IMR-90 (cell line): ENCODE data around the gene ENDOG. TPM values are rescaled to one million over a fixed set of nuclear protein-coding genes. Genes with fewer than 3 reads are reported as not detected.
"Not testable (repeated sequence)": the region's sequence is repeated elsewhere in the genome, so short reads cannot be mapped to it uniquely, and the experiment has no call there.

Experiments
- ATAC-seq: fragments of 200-7000 bp; cut with Tn5 transposase; 2 replicates; pipeline ENCODE4 v1.9.1; 2020; ENCODE audit warnings: low read depth, mild to moderate bottlenecking, moderate library complexity
- BruUV-seq: library from RNA; stranded (reverse); fragments of 400-500 nt; replicated peaks from 2 replicates; lab custom pipeline; 2021; lab: Mats Ljungman, UMichigan
- CTCF ChIA-PET: fragments of 300-600 bp; formaldehyde crosslinking; extraction: SDS; loops from one replicate; lab custom pipeline; 2021; ENCODE audit warnings: antibody characterized with exemption; lab: Yijun Ruan, JAX
- POLR2A ChIA-PET: fragments of 300-600 bp; sonication (Branson Sonifier 250); formaldehyde crosslinking; loops from one replicate; lab custom pipeline; 2022; ENCODE audit warnings: antibody characterized with exemption; ENCODE audit not compliant: unreplicated experiment; lab: Charles Lee
- DNase-seq: peaks from one replicate; pipeline ENCODE4 v3.0.0; 2013
- H2AFZ ChIP-seq: replicated peaks from 2 replicates; pipeline ENCODE3; 2013; ENCODE audit warnings: low read length, mild to moderate bottlenecking; ENCODE audit not compliant: poor library complexity
- H2AK5ac ChIP-seq: 2 replicates; pipeline ENCODE4 v1.6.1; 2013; ENCODE audit warnings: low read depth, low read length, inconsistent platforms
- H2AK9ac ChIP-seq: replicated peaks from 2 replicates; pipeline ENCODE3; 2013; ENCODE audit warnings: mild to moderate bottlenecking, low read depth, low read length, moderate library complexity; ENCODE audit not compliant: poor library complexity
- H2BK120ac ChIP-seq: 2 replicates; pipeline ENCODE4 v1.6.1; 2013; ENCODE audit warnings: low read depth, low read length, inconsistent platforms
- H2BK15ac ChIP-seq: 3 replicates; pipeline ENCODE4 v1.6.1; 2013; ENCODE audit warnings: low read depth, low read length, inconsistent platforms
- H2BK20ac ChIP-seq: 2 replicates; pipeline ENCODE4 v1.6.1; 2013; ENCODE audit warnings: low read depth, mild to moderate bottlenecking, inconsistent platforms, low read length, moderate library complexity
- H2BK5ac ChIP-seq: 2 replicates; pipeline ENCODE4 v1.6.1; 2013; ENCODE audit warnings: mild to moderate bottlenecking, low read depth, low read length, inconsistent platforms; ENCODE audit not compliant: poor library complexity, severe bottlenecking
- H3K14ac ChIP-seq: replicated peaks from 2 replicates; pipeline ENCODE4 v1.6.1; 2013; ENCODE audit warnings: low read depth, low read length, inconsistent platforms
- H3K18ac ChIP-seq: 2 replicates; pipeline ENCODE4 v1.6.1; 2013; ENCODE audit warnings: low read depth, low read length, control low read depth
- H3K23ac ChIP-seq: 2 replicates; pipeline ENCODE4 v1.6.1; 2013; ENCODE audit warnings: low read depth, low read length, inconsistent platforms
- H3K27ac ChIP-seq: 2 replicates; pipeline ENCODE4 v1.5.1; 2013; ENCODE audit warnings: mild to moderate bottlenecking, control low read depth, low read length; ENCODE audit not compliant: insufficient read depth
- H3K27me3 ChIP-seq: 2 replicates; pipeline ENCODE4 v1.6.1; 2013; ENCODE audit warnings: low read length; ENCODE audit not compliant: control insufficient read depth, insufficient read depth
- H3K36me3 ChIP-seq: 2 replicates; pipeline ENCODE4 v1.6.1; 2013; ENCODE audit warnings: low read length, mixed read lengths; ENCODE audit not compliant: control insufficient read depth, insufficient read depth
- H3K4ac ChIP-seq: 2 replicates; pipeline ENCODE4 v1.6.1; 2013; ENCODE audit warnings: low read depth, low read length, inconsistent platforms
- H3K4me1 ChIP-seq: 2 replicates; pipeline ENCODE4 v1.6.1; 2013; ENCODE audit warnings: low read length, mixed read lengths; ENCODE audit not compliant: control insufficient read depth, insufficient read depth
- H3K4me2 ChIP-seq: 2 replicates; pipeline ENCODE4 v1.6.1; 2013; ENCODE audit warnings: low read depth, mild to moderate bottlenecking, control low read depth, low read length, moderate library complexity
- H3K4me3 ChIP-seq: 2 replicates; pipeline ENCODE4 v1.5.1; 2013; ENCODE audit warnings: low read depth, mild to moderate bottlenecking, control low read depth, low read length, moderate library complexity; ENCODE audit not compliant: insufficient read depth
- H3K56ac ChIP-seq: 2 replicates; pipeline ENCODE4 v1.6.1; 2013; ENCODE audit warnings: low read length, inconsistent platforms; ENCODE audit not compliant: insufficient read depth; ENCODE audit errors: extremely low read depth
- H3K79me1 ChIP-seq, 2 experiments: 2 replicates each; pipeline ENCODE4 v1.6.1; 2013; ENCODE audit warnings: low read length in 2 of 2, inconsistent platforms in 1 of 2, low read depth in 1 of 2
- H3K9ac ChIP-seq: 2 replicates; pipeline ENCODE4 v1.6.1; 2013; ENCODE audit warnings: low read depth, low read length, control low read depth
- H3K9me1 ChIP-seq: 2 replicates; pipeline ENCODE4 v1.6.1; 2013; ENCODE audit warnings: low read length, inconsistent platforms; ENCODE audit not compliant: insufficient read depth
- H3K9me3 ChIP-seq: 2 replicates; pipeline ENCODE4 v1.6.1; 2013; ENCODE audit warnings: low read length; ENCODE audit not compliant: control insufficient read depth, insufficient read depth
- H4K20me1 ChIP-seq: 2 replicates; pipeline ENCODE4 v1.6.1; 2013; ENCODE audit warnings: low read length, inconsistent platforms; ENCODE audit not compliant: insufficient read depth
- H4K5ac ChIP-seq: 2 replicates; pipeline ENCODE4 v1.6.1; 2013; ENCODE audit warnings: mild to moderate bottlenecking, low read depth, low read length, control low read depth
- H4K8ac ChIP-seq, 2 experiments: 2 replicates each; pipeline ENCODE4 v1.6.1; 2013; ENCODE audit warnings: low read depth in 2 of 2, low read length in 2 of 2, control low read depth in 1 of 2, inconsistent platforms in 1 of 2
- H4K91ac ChIP-seq: 2 replicates; pipeline ENCODE4 v1.6.1; 2013; ENCODE audit warnings: low read depth, low read length, inconsistent platforms; ENCODE audit not compliant: insufficient read depth
- WGBS, 2 experiments: methylation state at CpG; one replicate each; pipeline versions ENCODE4 v1.1.5 to v1.1.7; 2013; ENCODE audit warnings: missing lambda C conversion rate in 2 of 2; ENCODE audit not compliant: insufficient read length in 1 of 2; ENCODE audit errors: extremely low coverage in 2 of 2; 5-methylcytosine and 5-hydroxymethylcytosine counted together
- dilution Hi-C: fragments of 300-500 bp; cut with HindIII; formaldehyde crosslinking; loops from one replicate; pipeline ENCODE4 v1.14.3; 2018; ENCODE audit warnings: low sequenced_read_pairs; ENCODE audit not compliant: unreplicated experiment
- in situ Hi-C: fragments of 300-500 bp; cut with MboI; formaldehyde crosslinking; loops from 3 replicates; pipeline ENCODE4 v1.14.3; 2019; ENCODE audit warnings: low sequenced_read_pairs, inconsistent platforms, mixed read lengths
- intact Hi-C: fragments of 100-400 bp; cut with micrococcal nuclease; formaldehyde crosslinking; loops from 2 replicates; pipeline ENCODE4 v1.10.0; 2022
- polyA plus RNA-seq, 3 experiments: library from polyadenylated mRNA; depleted of rRNA; stranded (reverse); fragments of >200 nt; gene quantifications; 2 replicates each; pipeline ENCODE4 v1.2.3, GENCODE V29; 2012; ENCODE audit warnings: low replicate concordance in 1 of 3
- total RNA-seq: library from RNA; depleted of rRNA; stranded (reverse); fragments of >200 nt; gene quantifications from 2 replicates; pipeline ENCODE4 v1.2.3, GENCODE V29; 2012; rRNA removed

Gene ENDOG
- total and polyA plus RNA-seq, 2 of the 4 experiments (the other 2 are of a cell fraction) = 9.9 to 16.2 TPM

GRCh38 chr9:128870941-128871265 is 52.6 kb downstream of the ENDOG start:
- peaks cover 13 to 40% of the 10 kb centered on the region in 2 experiments for H3K79me1 ChIP-seq
- POLR2A ChIA-PET, H2AK5ac ChIP-seq, H2BK15ac ChIP-seq, H4K5ac ChIP-seq, H2BK5ac ChIP-seq, H4K8ac ChIP-seq, BruUV-seq, H3K4me1 ChIP-seq, ATAC-seq, H3K18ac ChIP-seq, H4K91ac ChIP-seq, in situ Hi-C loops, H3K23ac ChIP-seq, H3K14ac ChIP-seq, H3K56ac ChIP-seq, intact Hi-C loops, H3K4ac ChIP-seq, dilution Hi-C loops, H3K27ac ChIP-seq, H3K9me3 ChIP-seq, H4K20me1 ChIP-seq, H2BK120ac ChIP-seq, H3K36me3 ChIP-seq, H2BK20ac ChIP-seq, H3K4me2 ChIP-seq, H2AFZ ChIP-seq, H3K9ac ChIP-seq, H3K9me1 ChIP-seq, DNase-seq, H3K4me3 ChIP-seq, H3K27me3 ChIP-seq, H2AK9ac ChIP-seq: not testable (repeated sequence)
- CTCF ChIA-PET = interaction anchor here (1.4 kb wide), 1 partner anchor 58 kb away, joined by 4 read pairs; no protein-coding TSS in a partner anchor
- no CpG with 5 or more reads among the region's 7 CpGs for WGBS, 2 experiments

Other genes with a start within 250 kb of the ENDOG start
- 36.1 and 37.1 TPM in 2 replicates for gene DYNC2I2, start 161.7 kb upstream of the ENDOG start, total RNA-seq
- gene DYNC2I2, start 161.7 kb upstream of the ENDOG start, polyA plus RNA-seq (2012; rRNA removed) = 33.7 and 42.9 TPM in 2 replicates
- gene SET, start 129.3 kb upstream of the ENDOG start, total RNA-seq = 182 and 587 TPM in 2 replicates
- 80.2 and 104 TPM in 2 replicates for gene SET, start 129.3 kb upstream of the ENDOG start, polyA plus RNA-seq (2012; rRNA removed)
- 1.6 and 1.7 TPM in 2 replicates for gene PKN3, start 116.0 kb upstream of the ENDOG start, total RNA-seq
- 3.8 and 5.7 TPM in 2 replicates for gene PKN3, start 116.0 kb upstream of the ENDOG start, polyA plus RNA-seq (2012; rRNA removed)
- 13.9 and 16.7 TPM in 2 replicates for gene ZDHHC12, start 94.4 kb upstream of the ENDOG start, total RNA-seq
- 60.7 and 75.1 TPM in 2 replicates for gene ZDHHC12, start 94.4 kb upstream of the ENDOG start, polyA plus RNA-seq (2012; rRNA removed)
- gene ZER1, start 46.6 kb upstream of the ENDOG start, total RNA-seq = 7.5 and 7.7 TPM in 2 replicates
- 34.9 and 45.1 TPM in 2 replicates for gene ZER1, start 46.6 kb upstream of the ENDOG start, polyA plus RNA-seq (2012; rRNA removed)
- 7.2 and 9.1 TPM in 2 replicates for gene TBC1D13, start 31.2 kb upstream of the ENDOG start, total RNA-seq
- gene TBC1D13, start 31.2 kb upstream of the ENDOG start, polyA plus RNA-seq (2012; rRNA removed) = 25.0 and 26.4 TPM in 2 replicates
- 15.8 and 17.9 TPM in 2 replicates for gene SPOUT1, start 11.3 kb downstream of the ENDOG start, total RNA-seq
- 27.8 and 30.2 TPM in 2 replicates for gene SPOUT1, start 11.3 kb downstream of the ENDOG start, polyA plus RNA-seq (2012; rRNA removed)
- gene KYAT1, start 63.5 kb downstream of the ENDOG start, total RNA-seq = 5.8 and 6.8 TPM in 2 replicates
- 8.8 and 9.5 TPM in 2 replicates for gene KYAT1, start 63.5 kb downstream of the ENDOG start, polyA plus RNA-seq (2012; rRNA removed)
- 42.8 and 45.8 TPM in 2 replicates for gene LRRC8A, start 63.6 kb downstream of the ENDOG start, total RNA-seq
- 60.9 and 71.7 TPM in 2 replicates for gene LRRC8A, start 63.6 kb downstream of the ENDOG start, polyA plus RNA-seq (2012; rRNA removed)
- gene PHYHD1, start 102.5 kb downstream of the ENDOG start, total RNA-seq = 2.2 and 3.3 TPM in 2 replicates
- gene PHYHD1, start 102.5 kb downstream of the ENDOG start, polyA plus RNA-seq (2012; rRNA removed) = 8.4 and 10.0 TPM in 2 replicates
- gene DOLK, start 129.1 kb downstream of the ENDOG start, total RNA-seq = 26.4 and 30.8 TPM in 2 replicates
- gene DOLK, start 129.1 kb downstream of the ENDOG start, polyA plus RNA-seq (2012; rRNA removed) = 23.2 and 25.4 TPM in 2 replicates
- 52.5 and 59.1 TPM in 2 replicates for gene NUP188, start 129.2 kb downstream of the ENDOG start, total RNA-seq
- gene NUP188, start 129.2 kb downstream of the ENDOG start, polyA plus RNA-seq (2012; rRNA removed) = 53.0 and 57.0 TPM in 2 replicates
- gene SH3GLB2, start 209.8 kb downstream of the ENDOG start, total RNA-seq = 26.4 and 36.4 TPM in 2 replicates
- 68.4 and 72.1 TPM in 2 replicates for gene SH3GLB2, start 209.8 kb downstream of the ENDOG start, polyA plus RNA-seq (2012; rRNA removed)
- 9.7 and 12.5 TPM in 2 replicates for gene MIGA2, start 218.1 kb downstream of the ENDOG start, total RNA-seq
- gene MIGA2, start 218.1 kb downstream of the ENDOG start, polyA plus RNA-seq (2012; rRNA removed) = 25.3 and 25.9 TPM in 2 replicates